ENCODE measurements around the gene TLE7. TPM values are rescaled to one million over a fixed set of nuclear protein-coding genes. Genes with fewer than 3 reads are reported as not detected.

The TLE7 gene
- total and polyA plus RNA-seq, 2 of the 8 experiments (the other 6 are each of a cell fraction or from before 2014, with no cell fraction given), result 0.03 TPM; not detected in 1

GRCh38 chr16:71460941-71461340, 19.1 kb upstream of the TLE7 start:
- POLR2A ChIA-PET (ENCODE audit: partially characterized antibody), result interaction anchor here (0.7 to 0.8 kb wide), 2 partner anchors 24 to 65 kb away, joined by 3 to 4 read pairs; no protein-coding TSS in a partner anchor
- 88% methylated on average over 1 of the region's 1 CpG; no CpG with 5 or more reads in 1 of the 2 experiments for WGBS, 2 experiments (ENCODE audit: extremely low coverage in 1 of 2, insufficient coverage in 1 of 2, insufficient read length in 1 of 2, insufficient replicate concordance in 2 of 2, low coverage in 1 of 2, low lambda C conversion rate in 2 of 2, missing lambda C conversion rate in 1 of 2)
- no peak for TF ChIP-seq BACH1 (IDR thresholded peaks at IDR 0.05; ENCODE audit: low read length)
- no peak for TF ChIP-seq CHD2 (IDR thresholded peaks at IDR 0.05; ENCODE audit: low read length)
- TF ChIP-seq BRCA1 (IDR thresholded peaks at IDR 0.05; ENCODE audit: low read depth, low read length), result no peak
- TF ChIP-seq POU5F1 (IDR thresholded peaks at IDR 0.05; ENCODE audit: low read depth, low read length), result no peak
- TF ChIP-seq, protein P1, sequence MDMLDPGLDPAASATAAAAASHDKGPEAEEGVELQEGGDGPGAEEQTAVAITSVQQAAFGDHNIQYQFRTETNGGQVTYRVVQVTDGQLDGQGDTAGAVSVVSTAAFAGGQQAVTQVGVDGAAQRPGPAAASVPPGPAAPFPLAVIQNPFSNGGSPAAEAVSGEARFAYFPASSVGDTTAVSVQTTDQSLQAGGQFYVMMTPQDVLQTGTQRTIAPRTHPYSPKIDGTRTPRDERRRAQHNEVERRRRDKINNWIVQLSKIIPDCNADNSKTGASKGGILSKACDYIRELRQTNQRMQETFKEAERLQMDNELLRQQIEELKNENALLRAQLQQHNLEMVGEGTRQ (IDR thresholded peaks at IDR 0.05; ENCODE audit: low read length), result no peak
- TF ChIP-seq ATF3 (IDR thresholded peaks at IDR 0.05; ENCODE audit: insufficient read depth, low read depth, low read length), result no peak
- TF ChIP-seq RAD21 (IDR thresholded peaks at IDR 0.05 in 1 of 2, conservative IDR thresholded peaks at IDR 0.05 in 1 of 2; ENCODE audit: low read depth in 2 of 2, low read length in 2 of 2), result no peak
- TF ChIP-seq PHF8 (conservative IDR thresholded peaks at IDR 0.05; ENCODE audit: low read depth, low read length), result no peak
- TF ChIP-seq FOSL1 (IDR thresholded peaks at IDR 0.05; ENCODE audit: insufficient read depth, low read depth, low read length), result no peak
- no peak for TF ChIP-seq CBX5 (IDR thresholded peaks at IDR 0.05; ENCODE audit: low read depth, low read length)
- no peak for TF ChIP-seq SIX5 (IDR thresholded peaks at IDR 0.05; ENCODE audit: low read depth, low read length)
- TF ChIP-seq TBP (IDR thresholded peaks at IDR 0.05; ENCODE audit: low read depth, low read length), result no peak

More at GRCh38 chr16:71460941-71461340, 19.1 kb upstream of the TLE7 start:
- Histone ChIP-seq H2BK15ac (ENCODE audit: low read length) (no peak overlapping the region), H3K79me1 (ENCODE audit: low read depth, low read length) (no peaks in the 10 kb centered on the region; the same call in 1 of the 2 replicates), H2BK12ac (ENCODE audit: low read depth, low read length) (no peak overlapping the region), H3K4me1 (replicated peaks in 1 of 4; ENCODE audit: control insufficient read depth in 3 of 4, insufficient read depth in 4 of 4, low read length in 3 of 4) (peaks cover 0 to 2% (median 0%) of the 10 kb centered on the region in 4 experiments; a peak in 1 of 7 replicates), H3K4ac (replicated peaks; ENCODE audit: insufficient read length, low read depth, low read length) (no peak overlapping the region), H3K4me2 (ENCODE audit: insufficient read depth in 1 of 2, low read depth in 2 of 2, low read length in 2 of 2) (peak overlapping the region; percentile 63 to 98; a peak in 3 of 4 replicates), H4K5ac (ENCODE audit: insufficient read length, low read depth, low read length) (no peak overlapping the region), H2BK5ac (ENCODE audit: low read depth, low read length) (no peak overlapping the region), H4K8ac (ENCODE audit: extremely low read depth, insufficient read depth, low read length) (no peak overlapping the region), H3K14ac (ENCODE audit: insufficient read length) (no peak overlapping the region), H3K23ac (ENCODE audit: insufficient read length) (no peak overlapping the region), H3K56ac (replicated peaks; ENCODE audit: insufficient read length, low read depth, low read length) (no peak overlapping the region), H2BK120ac (replicated peaks; ENCODE audit: low read depth, low read length) (no peak overlapping the region), H4K91ac (replicated peaks; ENCODE audit: insufficient read length, low read length) (no peak overlapping the region), H2AFZ (ENCODE audit: low read length) (no peak overlapping the region), H3K79me2 (ENCODE audit: control insufficient read depth in 1 of 2, insufficient read depth in 2 of 2, low read length in 2 of 2) (peaks cover 0 to 22% of the 10 kb centered on the region in 2 experiments; a peak in 3 of 4 replicates), H3K27ac (ENCODE audit: low read depth, low read length) (no peak overlapping the region), H3K36me3 (ENCODE audit: control insufficient read depth in 2 of 4, insufficient read depth in 4 of 4, low read length in 3 of 4) (peaks cover 0 to 4% (median 0%) of the 10 kb centered on the region in 4 experiments; a peak in 1 of 8 replicates), H3K9ac (replicated peaks in 1 of 4; ENCODE audit: extremely low read depth in 1 of 4, low read depth in 3 of 4, low read length in 3 of 4) (no peak overlapping the region), H3K4me3 (ENCODE audit: extremely low read depth in 1 of 4, insufficient read depth in 2 of 4, low read depth in 3 of 4, low read length in 4 of 4) (peak overlapping the region; percentile 82 to 100 (median 98); a peak in 7 of 8 replicates), H3K18ac (ENCODE audit: extremely low read depth, low read length) (no peak overlapping the region), H3K23me2 (ENCODE audit: low read depth, low read length) (peaks cover 7% of the 10 kb centered on the region), H3K27me3 (replicated peaks in 1 of 4; ENCODE audit: control insufficient read depth in 3 of 4, extremely low read depth in 1 of 4, insufficient read depth in 3 of 4, low read length in 3 of 4) (no peaks in the 10 kb centered on the region), H2AK5ac (ENCODE audit: low read depth, low read length) (no peak overlapping the region), H2BK20ac (ENCODE audit: low read length) (no peak overlapping the region), H3K9me3 (ENCODE audit: insufficient read depth in 2 of 2, low read depth in 1 of 2, low read length in 1 of 2) (no peaks in the 10 kb centered on the region), H4K20me1 (replicated peaks in 1 of 2; ENCODE audit: control insufficient read depth in 1 of 2, insufficient read depth in 2 of 2, low read length in 2 of 2) (peaks cover 0 to 5% of the 10 kb centered on the region in 2 experiments)
- no peak for DNase-seq (ENCODE audit: low read depth in 1 of 2, low spot score in 2 of 2)
- no peak for FAIRE-seq
- CTCF ChIA-PET (ENCODE audit: partially characterized antibody), result interaction anchor here (1.1 to 2.5 kb wide), 2 partner anchors 34 to 40 kb away, joined by 3 to 13 read pairs; no protein-coding TSS in a partner anchor
